ENCODE results near the gene NDUFS7. TPM values are rescaled to one million over a fixed set of nuclear protein-coding genes. Genes with fewer than 3 reads are reported as not detected.

Gene NDUFS7
- total RNA-seq, result 100 to 1,000 TPM; 205 to 717 (median 336) TPM
- 100 to 1,000 TPM; 251 to 634 TPM for polyA plus RNA-seq
- long read RNA-seq, donor 1, transcript NDUFS7-201 (8 exons, 1,039 nt), result major isoform, 404 of 593 reads
- long read RNA-seq, donor 1, transcript NDUFS7-217 (1 exons, 3,743 nt), result minor isoform, 49 of 593 reads
- long read RNA-seq, donor 1, transcript NDUFS7-210 (8 exons, 1,743 nt), result minor isoform, 29 of 593 reads
- long read RNA-seq, donor 1, transcript NDUFS7-202 (7 exons, 2,818 nt), result minor isoform, 29 of 593 reads
- long read RNA-seq, donor 1, partial matches to known transcripts, result 56 of 593 reads
- long read RNA-seq, donor 1, other reads (novel, unspliced or antisense), result 23 of 593 reads
- long read RNA-seq, donor 2, transcript NDUFS7-202 (7 exons, 2,818 nt), result minor isoform, 66 of 870 reads
- long read RNA-seq, donor 2, transcript NDUFS7-201 (8 exons, 1,039 nt), result major isoform, 330 of 870 reads
- long read RNA-seq, donor 2, transcript NDUFS7-217 (1 exons, 3,743 nt), result minor isoform, 19 of 870 reads
- long read RNA-seq, donor 2, transcript NDUFS7-210 (8 exons, 1,743 nt), result minor isoform, 306 of 870 reads
- long read RNA-seq, donor 2, partial matches to known transcripts, result 74 of 870 reads
- long read RNA-seq, donor 2, other reads (novel, unspliced or antisense), result 52 of 870 reads
- long read RNA-seq, donor 3, transcript NDUFS7-201 (8 exons, 1,039 nt), result major isoform, 143 of 259 reads
- long read RNA-seq, donor 3, transcript NDUFS7-210 (8 exons, 1,743 nt), result minor isoform, 22 of 259 reads
- long read RNA-seq, donor 3, transcript NDUFS7-202 (7 exons, 2,818 nt), result minor isoform, 24 of 259 reads
- long read RNA-seq, donor 3, transcript NDUFS7-217 (1 exons, 3,743 nt), result minor isoform, 31 of 259 reads
- long read RNA-seq, donor 3, partial matches to known transcripts, result 25 of 259 reads
- long read RNA-seq, donor 3, other reads (novel, unspliced or antisense), result 8 of 259 reads

DNA sequence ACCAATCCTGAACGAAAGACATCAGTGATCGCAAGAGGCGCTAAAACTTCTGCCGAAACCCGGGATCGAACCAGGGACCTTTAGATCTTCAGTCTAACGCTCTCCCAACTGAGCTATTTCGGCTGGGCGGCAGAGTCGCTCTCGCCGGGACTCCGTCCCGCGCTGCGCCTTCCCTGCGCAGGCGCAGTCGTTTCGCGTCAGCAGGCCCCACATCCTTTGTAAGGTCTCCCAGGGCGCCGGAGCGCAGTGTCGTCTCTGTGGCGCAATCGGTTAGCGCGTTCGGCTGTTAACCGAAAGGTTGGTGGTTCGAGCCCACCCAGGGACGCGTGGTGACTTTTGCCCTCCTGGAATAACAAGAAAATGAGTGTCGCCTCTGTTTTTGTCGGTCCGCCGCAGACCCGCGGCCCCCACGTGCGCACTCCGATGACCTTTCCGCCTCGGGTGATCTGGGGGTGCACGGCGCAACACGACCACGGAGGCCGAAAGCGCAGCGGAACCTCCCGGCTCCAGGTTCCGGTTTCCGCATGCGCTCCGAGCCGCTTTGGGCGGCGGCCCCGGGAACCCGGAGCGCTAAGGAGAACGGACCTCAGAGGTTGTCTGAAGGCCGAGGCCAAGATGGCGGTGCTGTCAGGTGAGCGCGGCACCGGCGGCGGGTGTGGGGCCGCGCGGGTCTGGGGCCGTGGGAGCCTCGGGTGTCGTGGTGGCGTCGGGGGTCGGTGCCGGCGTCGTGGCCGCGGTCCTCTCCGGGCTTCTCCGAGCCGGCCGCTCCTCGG, at the start of gene NDUFS7:
Gene NDUFS7 (plus strand): TSS at position 596 of the 773 bp plus-strand sequence. CDS start 20 bp downstream, at position 616.
- intact Hi-C loops (cut with DNase I), result loop anchor here in 2 of 10 donors (5.0 to 10.0 kb wide), 3 partner anchors 66 to 109 kb away; partner anchors contain the start of gene FAM174C (in 2 of the 2)
- TF ChIP-seq POLR2A (IDR thresholded peaks at IDR 0.05) (peak; percentile 34 to 69), CTCF (IDR thresholded peaks at IDR 0.05) (peak in 2 of 12 donors; percentile 4 to 8)
- peaks cover 0 to 15% (median 4%) of the 10 kb centered on the region in 9 donors for H3K36me3 ChIP-seq
- H3K27ac ChIP-seq, result peak within 1 kb of the TSS; percentile 92 to 99 (median 96)
- H3K9me3 ChIP-seq, result no peaks in the 10 kb centered on the region
- no peaks in the 10 kb centered on the region for H3K27me3 ChIP-seq
- H3K4me1 ChIP-seq, result peaks cover 2 to 54% (median 40%) of the 10 kb centered on the region in 12 donors
- ATAC-seq (peak; percentile 70 to 88 (median 85)), DNase-seq (peak; percentile 90 to 94 (median 92))
- 0 to 2% (median 0%) methylated on average over 23 to 90 of the region's 90 CpGs for WGBS, 4 donors
- peak within 1 kb of the TSS; percentile 69 to 100 (median 88) for H3K4me3 ChIP-seq

DNA sequence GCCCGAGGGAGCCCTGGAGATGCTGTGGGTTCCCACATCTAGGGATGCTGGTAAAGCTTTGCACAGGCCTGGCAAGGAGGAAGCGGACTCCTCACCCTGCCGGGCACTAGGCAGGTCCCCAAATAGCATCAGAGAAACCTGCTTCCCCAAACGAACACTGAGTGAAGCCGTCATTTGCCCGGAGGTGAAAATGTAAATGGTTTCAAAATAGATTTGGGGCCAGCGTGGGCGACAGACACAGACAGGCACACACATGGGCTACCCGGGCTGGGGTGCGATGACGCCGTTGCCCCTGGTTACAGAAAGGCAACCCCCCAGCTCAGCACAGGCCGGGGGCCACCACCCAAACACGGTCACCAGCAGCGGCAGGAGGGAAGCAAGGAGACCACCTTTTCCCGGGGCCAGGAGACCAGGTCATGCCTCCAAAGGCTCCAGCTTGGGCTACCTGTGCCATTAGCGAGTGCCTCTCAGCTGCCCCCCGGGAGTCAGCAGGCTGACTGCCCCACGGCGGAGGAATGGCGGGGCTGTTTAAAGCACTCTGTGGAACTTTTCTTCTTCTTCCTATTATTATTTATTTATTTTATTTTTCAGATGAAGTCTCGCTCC, 47.5 kb upstream of the NDUFS7 start:
- H3K9me3 ChIP-seq, result no peaks in the 10 kb centered on the region
- peaks cover 0 to 9% (median 0%) of the 10 kb centered on the region in 9 donors for H3K27me3 ChIP-seq
- no peak for ATAC-seq
- H3K36me3 ChIP-seq, result no peaks in the 10 kb centered on the region
- no peak overlapping the region for H3K4me3 ChIP-seq
- DNase-seq, result no peak
- no peak for TF ChIP-seq POLR2A (IDR thresholded peaks at IDR 0.05)
- no peak for TF ChIP-seq CTCF (IDR thresholded peaks at IDR 0.05)
- no peak overlapping the region for H3K27ac ChIP-seq
- intact Hi-C loops (cut with DNase I), result no loop called here
- no peaks in the 10 kb centered on the region for H3K4me1 ChIP-seq
- WGBS, 4 donors, result 84 to 91% (median 87%) methylated on average over 22 of the region's 22 CpGs

- TF ChIP-seq POLR2A (IDR thresholded peaks at IDR 0.05) (no peak), CTCF (IDR thresholded peaks at IDR 0.05) (no peak)
- 77 to 84% (median 84%) methylated on average over 26 to 28 of the region's 28 CpGs for WGBS, 4 donors
- H3K27ac ChIP-seq, result no peak overlapping the region
- H3K4me3 ChIP-seq, result no peak overlapping the region
- ATAC-seq, result peak in 1 of 4 donors; percentile 41
- no peaks in the 10 kb centered on the region for H3K27me3 ChIP-seq
- no peaks in the 10 kb centered on the region for H3K4me1 ChIP-seq
- no peaks in the 10 kb centered on the region for H3K36me3 ChIP-seq
- no peak for DNase-seq
- no peaks in the 10 kb centered on the region for H3K9me3 ChIP-seq
- intact Hi-C loops (cut with DNase I), result no loop called here
These were observed 42.8 kb upstream of the NDUFS7 start for GRCh38 chr19:1340681-1341469.
